ENCODE data around the gene ARHGEF2. TPM values are rescaled to one million over a fixed set of nuclear protein-coding genes. Genes with fewer than 3 reads are reported as not detected.

ARHGEF2 gene
- total RNA-seq, 1 experiment from 2014 or later, result 85.0 TPM

DNA sequence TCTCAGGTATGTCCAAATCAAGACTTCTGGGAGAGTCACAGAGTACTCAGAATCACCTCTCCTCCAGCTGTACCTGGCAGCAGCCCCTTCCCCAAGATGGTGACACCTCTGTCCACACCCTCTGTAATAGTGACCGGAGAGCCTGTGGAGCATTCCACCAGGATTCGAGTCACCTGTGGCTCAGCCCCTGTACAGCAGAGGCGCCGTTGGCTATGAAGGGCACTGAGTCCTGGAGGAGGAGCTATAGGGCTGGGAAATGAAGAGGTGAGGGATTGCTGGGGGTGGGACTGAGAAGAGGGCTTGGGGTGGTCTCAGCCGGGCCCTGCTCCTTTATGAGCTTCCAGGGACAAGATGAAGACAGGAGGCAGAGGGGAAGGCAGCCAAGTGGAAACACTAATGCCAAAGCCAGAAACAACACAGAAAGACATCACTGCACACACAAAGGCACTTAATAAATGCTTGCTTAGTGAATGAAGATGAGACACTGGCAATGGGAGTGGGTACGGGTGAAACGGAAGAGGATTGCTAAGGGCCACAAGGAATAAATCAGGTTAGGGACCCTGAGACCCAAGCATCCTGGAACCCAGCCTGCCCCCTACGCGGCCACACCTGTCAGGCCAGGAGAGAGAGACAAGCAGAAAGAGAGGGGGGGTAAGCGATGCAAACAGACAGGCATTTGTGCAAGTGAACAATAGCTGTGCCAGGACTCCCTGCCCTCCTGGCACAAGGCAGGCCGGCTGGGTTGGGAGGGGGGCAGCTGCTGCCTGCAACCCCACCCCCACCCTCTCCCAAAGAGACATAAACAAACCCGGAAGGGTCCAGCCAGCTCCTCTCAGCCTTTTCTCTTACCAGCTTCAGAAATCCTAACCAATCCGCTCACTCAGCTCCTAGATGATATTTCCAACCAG is 3.9 kb downstream of the ARHGEF2 start:
- peak overlapping the region; percentile 94 for H3K4me2 ChIP-seq
- peaks cover 100% of the 10 kb centered on the region for H3K79me2 ChIP-seq (ENCODE audit: low read depth)
- intact Hi-C loops (cut with micrococcal nuclease; ENCODE audit: unreplicated experiment), result loop anchor here (5.0 kb wide), 1 partner anchor 308 kb away; the partner anchor contains the start of genes SMG5 and TMEM79
- no peaks in the 10 kb centered on the region for H3K9me2 ChIP-seq (ENCODE audit: insufficient read depth)
- CTCF ChIA-PET, result interaction anchor here (0.5 to 1.1 kb wide), 2 partner anchors 13 to 121 kb away, joined by 3 to 4 read pairs; no protein-coding TSS in a partner anchor
- H3K4me1 ChIP-seq (replicated peaks; ENCODE audit: insufficient read depth), result peaks cover 35% of the 10 kb centered on the region
- no peak overlapping the region for H3K27ac ChIP-seq
- BruUV-seq (replicated peaks), result no TSS peak
- no peak overlapping the region for H2AFZ ChIP-seq
- peaks cover 56% of the 10 kb centered on the region for H3F3A ChIP-seq (ENCODE audit: insufficient read depth, low read depth)
- peaks cover 75% of the 10 kb centered on the region for H4K20me1 ChIP-seq (ENCODE audit: insufficient read depth)
- no peak for TF ChIP-seq EZH2 (IDR thresholded peaks at IDR 0.05; ENCODE audit: low read depth)
- TF ChIP-seq, protein P1, sequence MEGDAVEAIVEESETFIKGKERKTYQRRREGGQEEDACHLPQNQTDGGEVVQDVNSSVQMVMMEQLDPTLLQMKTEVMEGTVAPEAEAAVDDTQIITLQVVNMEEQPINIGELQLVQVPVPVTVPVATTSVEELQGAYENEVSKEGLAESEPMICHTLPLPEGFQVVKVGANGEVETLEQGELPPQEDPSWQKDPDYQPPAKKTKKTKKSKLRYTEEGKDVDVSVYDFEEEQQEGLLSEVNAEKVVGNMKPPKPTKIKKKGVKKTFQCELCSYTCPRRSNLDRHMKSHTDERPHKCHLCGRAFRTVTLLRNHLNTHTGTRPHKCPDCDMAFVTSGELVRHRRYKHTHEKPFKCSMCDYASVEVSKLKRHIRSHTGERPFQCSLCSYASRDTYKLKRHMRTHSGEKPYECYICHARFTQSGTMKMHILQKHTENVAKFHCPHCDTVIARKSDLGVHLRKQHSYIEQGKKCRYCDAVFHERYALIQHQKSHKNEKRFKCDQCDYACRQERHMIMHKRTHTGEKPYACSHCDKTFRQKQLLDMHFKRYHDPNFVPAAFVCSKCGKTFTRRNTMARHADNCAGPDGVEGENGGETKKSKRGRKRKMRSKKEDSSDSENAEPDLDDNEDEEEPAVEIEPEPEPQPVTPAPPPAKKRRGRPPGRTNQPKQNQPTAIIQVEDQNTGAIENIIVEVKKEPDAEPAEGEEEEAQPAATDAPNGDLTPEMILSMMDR (conservative IDR thresholded peaks at IDR 0.05), result no peak
- POLR2A ChIA-PET (ENCODE audit: unreplicated experiment), result interaction anchor here (2.5 kb wide), 1 partner anchor 12 kb away, joined by 6 read pairs; no protein-coding TSS in a partner anchor
- H3K36me3 ChIP-seq (ENCODE audit: low read depth), result peaks cover 38% of the 10 kb centered on the region
- H3K27me3 ChIP-seq (ENCODE audit: insufficient read depth, low read depth), result no peaks in the 10 kb centered on the region
- H3K4me3 ChIP-seq, result peak overlapping the region; percentile 93; the same call in 1 of the 2 replicates
- no peak for DNase-seq
- no peaks in the 10 kb centered on the region for H3K9me3 ChIP-seq (ENCODE audit: insufficient read depth, low read depth)

DNA sequence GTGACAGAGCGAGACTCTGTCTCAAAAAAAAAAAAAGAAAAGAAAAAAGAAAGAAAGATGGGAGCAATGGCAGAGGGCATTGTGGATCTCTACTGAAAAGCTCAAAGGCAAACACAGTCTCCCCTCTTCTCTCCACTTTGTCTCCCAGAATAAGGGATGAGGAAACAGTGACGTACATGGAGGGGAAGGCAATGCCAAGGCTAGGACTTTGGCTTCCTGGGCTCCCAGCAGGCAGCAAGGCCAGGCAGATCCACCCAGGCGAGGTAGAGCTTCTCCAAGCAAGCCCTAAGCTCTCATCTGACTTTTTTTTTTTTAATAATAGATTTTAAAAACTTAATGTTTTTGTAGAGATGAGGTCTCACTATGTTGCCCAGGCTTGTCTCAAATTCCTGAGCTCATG is 4.6 kb downstream of the ARHGEF2 start:
- no peak overlapping the region for H2AFZ ChIP-seq
- ChIA-PET CTCF (interaction anchor here (0.5 kb wide), 1 partner anchor 121 kb away, joined by 3 read pairs; no protein-coding TSS in a partner anchor), POLR2A (ENCODE audit: unreplicated experiment) (interaction anchor here (2.5 kb wide), 1 partner anchor 11 kb away, joined by 6 read pairs; no protein-coding TSS in a partner anchor)
- no peaks in the 10 kb centered on the region for H3K9me2 ChIP-seq (ENCODE audit: insufficient read depth)
- H3K4me1 ChIP-seq (replicated peaks; ENCODE audit: insufficient read depth), result peaks cover 35% of the 10 kb centered on the region
- H3K4me2 ChIP-seq, result peak overlapping the region; percentile 94; the same call in 1 of the 2 replicates
- no peaks in the 10 kb centered on the region for H3K9me3 ChIP-seq (ENCODE audit: insufficient read depth, low read depth)
- intact Hi-C loops (cut with micrococcal nuclease; ENCODE audit: unreplicated experiment), result no loop called here
- no TSS peak for BruUV-seq (replicated peaks)
- peaks cover 82% of the 10 kb centered on the region for H4K20me1 ChIP-seq (ENCODE audit: insufficient read depth)
- H3K79me2 ChIP-seq (ENCODE audit: low read depth), result peaks cover 100% of the 10 kb centered on the region
- TF ChIP-seq, protein P1 (conservative IDR thresholded peaks at IDR 0.05), result no peak
- TF ChIP-seq EZH2 (IDR thresholded peaks at IDR 0.05; ENCODE audit: low read depth), result no peak
- H3K4me3 ChIP-seq, result no peak overlapping the region
- H3K27me3 ChIP-seq (ENCODE audit: insufficient read depth, low read depth), result no peaks in the 10 kb centered on the region
- DNase-seq, result no peak
- peaks cover 45% of the 10 kb centered on the region for H3K36me3 ChIP-seq (ENCODE audit: low read depth)
- H3K27ac ChIP-seq, result no peak overlapping the region
- H3F3A ChIP-seq (ENCODE audit: insufficient read depth, low read depth), result peaks cover 57% of the 10 kb centered on the region; the same call in 1 of the 2 replicates

DNA sequence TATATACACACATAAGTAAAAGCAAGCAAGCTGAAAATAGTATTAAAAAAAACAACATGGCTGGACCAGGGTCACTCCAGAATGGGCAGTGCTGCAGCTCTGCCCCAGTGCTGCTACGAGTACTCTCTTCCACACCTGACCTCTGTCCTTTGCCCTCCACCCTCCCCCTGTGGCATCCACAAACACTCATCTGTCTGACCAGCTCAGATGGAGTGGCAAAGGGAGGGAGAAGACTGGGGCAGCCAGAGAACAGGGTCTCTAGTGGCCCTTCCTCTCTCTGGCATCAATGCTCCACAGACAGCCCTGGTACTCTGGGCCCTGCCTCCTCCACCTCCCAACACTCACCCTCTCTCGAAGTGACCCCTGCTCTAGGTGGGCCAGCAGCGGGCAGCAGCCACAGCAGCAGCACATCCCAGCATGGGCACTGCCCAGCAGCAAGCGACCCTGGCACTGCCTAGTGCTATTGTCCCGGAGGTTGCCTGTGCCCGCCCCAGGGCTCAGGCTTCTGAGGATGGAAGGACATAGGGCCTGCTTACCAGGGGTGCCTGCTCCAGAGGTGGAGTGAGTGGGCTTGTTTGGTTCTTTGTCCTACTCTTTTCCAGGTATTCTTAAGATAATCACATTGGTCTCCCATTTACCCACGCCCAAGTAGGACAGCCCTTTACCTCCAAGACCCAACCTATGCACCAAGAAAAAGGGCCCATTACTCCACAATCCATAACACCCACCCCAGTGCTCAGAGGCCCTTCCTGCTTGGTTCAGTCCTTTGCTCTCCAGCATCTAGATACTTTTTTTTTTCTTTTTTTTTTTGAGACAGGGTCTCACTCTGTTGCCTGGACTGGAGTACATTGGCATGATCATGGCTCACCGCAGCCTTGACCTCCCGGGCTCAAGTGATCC is 6.2 kb downstream of the ARHGEF2 start:
- no peak overlapping the region for H2AFZ ChIP-seq
- BruUV-seq (replicated peaks), result no TSS peak
- CTCF ChIA-PET, result no interaction called here
- H3K27me3 ChIP-seq (ENCODE audit: insufficient read depth, low read depth), result no peaks in the 10 kb centered on the region
- H3F3A ChIP-seq (ENCODE audit: insufficient read depth, low read depth), result peaks cover 64% of the 10 kb centered on the region; the same call in 1 of the 2 replicates
- H3K79me2 ChIP-seq (ENCODE audit: low read depth), result peaks cover 100% of the 10 kb centered on the region
- POLR2A ChIA-PET (ENCODE audit: unreplicated experiment), result no interaction called here
- H3K4me3 ChIP-seq, result no peak overlapping the region
- peaks cover 97% of the 10 kb centered on the region for H4K20me1 ChIP-seq (ENCODE audit: insufficient read depth)
- no peaks in the 10 kb centered on the region for H3K9me3 ChIP-seq (ENCODE audit: insufficient read depth, low read depth)
- no peak overlapping the region for H3K4me2 ChIP-seq
- no peak for DNase-seq
- intact Hi-C loops (cut with micrococcal nuclease; ENCODE audit: unreplicated experiment), result no loop called here
- H3K4me1 ChIP-seq (replicated peaks; ENCODE audit: insufficient read depth), result peaks cover 35% of the 10 kb centered on the region
- H3K27ac ChIP-seq, result no peak overlapping the region
- no peaks in the 10 kb centered on the region for H3K9me2 ChIP-seq (ENCODE audit: insufficient read depth)
- peaks cover 59% of the 10 kb centered on the region for H3K36me3 ChIP-seq (ENCODE audit: low read depth)
- no peak for TF ChIP-seq EZH2 (IDR thresholded peaks at IDR 0.05; ENCODE audit: low read depth)
- TF ChIP-seq, protein P1 (conservative IDR thresholded peaks at IDR 0.05), result no peak

All from PC-9 (cell line).